Transverse colon (tissue), 4 donors: Measurements from ENCODE around the gene MYO15B.

Source experiments
- CTCF ChIP-seq, 5 experiments: fragments of 200-600 bp in 3 of 5; fragments of 450-650 bp in 2 of 5; sonication (generic) in 3 of 5; IDR thresholded peaks; 1 replicate in 2 of 5; 2 replicates in 3 of 5; pipeline ENCODE4 v1.5.1; 2016 to 2017; ENCODE audit warnings: antibody characterized with exemption in 5 of 5, inconsistent platforms in 3 of 5, mild to moderate bottlenecking in 2 of 5, moderate library complexity in 1 of 5
- POLR2A ChIP-seq: fragments of 450-650 bp; IDR thresholded peaks from one replicate; pipeline ENCODE4 v1.6.1; 2016; ENCODE audit warnings: antibody characterized with exemption, mild to moderate bottlenecking, moderate library complexity
- POLR2AphosphoS5 ChIP-seq, 3 donors: sonication (generic); formaldehyde crosslinking; IDR thresholded peaks; one replicate each; pipeline ENCODE4 v1.6.1; 2016; ENCODE audit warnings: antibody characterized with exemption in 3 of 3

- TF ChIP-seq POLR2A (no peak), POLR2AphosphoS5 (IDR thresholded peaks at IDR 0.05) (no peak), CTCF (IDR thresholded peaks at IDR 0.05) (no peak)
These were observed 20.8 kb upstream of the MYO15B start for GRCh38 chr17:75566834-75567233.
